B cell (primary cell): Measurements from ENCODE around the gene LAYN. TPM values are rescaled to one million over a fixed set of nuclear protein-coding genes. Genes with fewer than 3 reads are reported as not detected.

Experiments used
- ATAC-seq: fragments of 200-7000 bp; cut with Tn5 transposase; one replicate; pipeline ENCODE4 v1.10.0; 2021; ENCODE audit warnings: low read depth, mild to moderate bottlenecking, moderate number of reproducible peaks, moderate library complexity
- CTCF ChIA-PET: fragments of 350-600 bp; sonication (Branson Sonifier 250); formaldehyde crosslinking; loops from one replicate; lab custom pipeline; 2021; ENCODE audit warnings: antibody characterized with exemption, inconsistent platforms; lab: Charles Lee
- POLR2A ChIA-PET: fragments of 350-600 bp; sonication (Branson Sonifier 250); formaldehyde crosslinking; loops from one replicate; lab custom pipeline; 2021; ENCODE audit warnings: antibody characterized with exemption; lab: Charles Lee
- DNase-seq: peaks from one replicate; pipeline ENCODE4 v3.0.0; 2013
- H2AFZ ChIP-seq: 2 replicates; pipeline ENCODE4 v1.6.1; 2012; ENCODE audit warnings: mild to moderate bottlenecking, low read depth, low read length; ENCODE audit not compliant: insufficient read depth, poor library complexity, severe bottlenecking
- H3K27ac ChIP-seq, 2 donors: 1 replicate in 1 of 2; 2 replicates in 1 of 2; pipeline ENCODE4 v1.5.1; 2012 to 2013; ENCODE audit warnings: low read length in 2 of 2, mild to moderate bottlenecking in 2 of 2, moderate library complexity in 1 of 2
- H3K27me3 ChIP-seq, 4 experiments: fragments of 200-600 bp in 1 of 4; sonication (generic) in 1 of 4; replicated peaks in 1 of 4; 1 replicate in 2 of 4; 2 replicates in 2 of 4; pipeline versions ENCODE4 v1.6.1 to v1.7.0; 2013 to 2016; ENCODE audit warnings: low read length in 3 of 4, mild to moderate bottlenecking in 2 of 4, mixed read lengths in 1 of 4, moderate library complexity in 1 of 4; ENCODE audit not compliant: insufficient read depth in 4 of 4, control insufficient read depth in 3 of 4; ENCODE audit errors: control extremely low read depth in 1 of 4
- H3K36me3 ChIP-seq, 2 experiments: replicated peaks in 1 of 2; 1 replicate in 1 of 2; 2 replicates in 1 of 2; pipeline versions ENCODE4 v1.6.1 to v1.7.1; 2013; ENCODE audit warnings: low read length in 1 of 2; ENCODE audit not compliant: insufficient read depth in 2 of 2, control insufficient read depth in 1 of 2; ENCODE audit errors: control extremely low read depth in 1 of 2, extremely low read depth in 1 of 2
- H3K4me1 ChIP-seq, 2 donors: fragments of 200-600 bp in 1 of 2; sonication (generic) in 1 of 2; 1 replicate in 1 of 2; 2 replicates in 1 of 2; pipeline versions ENCODE4 v1.5.1 to v1.6.1; 2013 to 2017; ENCODE audit warnings: low read length in 2 of 2; ENCODE audit not compliant: control insufficient read depth in 2 of 2, insufficient read depth in 2 of 2
- H3K4me2 ChIP-seq: replicated peaks from 2 replicates; pipeline ENCODE3; 2012; ENCODE audit warnings: mild to moderate bottlenecking, low read depth, low read length; ENCODE audit not compliant: poor library complexity, severe bottlenecking
- H3K4me3 ChIP-seq, 5 experiments: fragments of 200-600 bp in 1 of 5; sonication (generic) in 1 of 5; 1 replicate in 3 of 5; 2 replicates in 2 of 5; pipeline versions ENCODE4 v1.5.1 to v1.7.0; 2011 to 2016; ENCODE audit warnings: low read length in 4 of 5, mild to moderate bottlenecking in 4 of 5, low read depth in 2 of 5, control low read depth in 1 of 5, moderate library complexity in 1 of 5; ENCODE audit not compliant: insufficient read depth in 1 of 5; ENCODE audit errors: control extremely low read depth in 1 of 5, extremely low read depth in 1 of 5
- H3K79me2 ChIP-seq: fragments of 200-600 bp; sonication (generic); one replicate; pipeline ENCODE4 v1.6.0; 2016; ENCODE audit warnings: low read length; ENCODE audit not compliant: control insufficient read depth, insufficient read depth
- H3K9ac ChIP-seq: fragments of 200-600 bp; sonication (generic); 2 replicates; pipeline ENCODE4 v1.6.1; 2017; ENCODE audit warnings: mild to moderate bottlenecking, low read length, moderate library complexity
- H3K9me3 ChIP-seq, 3 donors: one replicate each; pipeline versions ENCODE4 v1.6.1 to v1.7.1; 2013; ENCODE audit warnings: low read length in 2 of 3; ENCODE audit not compliant: control insufficient read depth in 2 of 3, insufficient read depth in 1 of 3; ENCODE audit errors: control extremely low read depth in 1 of 3
- H4K20me1 ChIP-seq: 2 replicates; pipeline ENCODE4 v1.6.0; 2012; ENCODE audit warnings: mild to moderate bottlenecking, low read length; ENCODE audit not compliant: insufficient read depth, control insufficient read depth, poor library complexity, severe bottlenecking
- H3K27ac Mint-ChIP-seq: one replicate; pipeline ENCODE4 v1.8.0; 2021; ENCODE audit warnings: mixed read lengths
- H3K27me3 Mint-ChIP-seq: one replicate; pipeline ENCODE4 v1.8.0; 2021; ENCODE audit warnings: mixed read lengths
- H3K4me1 Mint-ChIP-seq: one replicate; pipeline ENCODE4 v1.8.0; 2021; ENCODE audit warnings: mixed read lengths
- H3K4me3 Mint-ChIP-seq: one replicate; pipeline ENCODE4 v1.8.0; 2021; ENCODE audit warnings: mixed read lengths
- H3K9me3 Mint-ChIP-seq: one replicate; pipeline ENCODE4 v1.8.0; 2022; ENCODE audit warnings: mixed read lengths; ENCODE audit not compliant: insufficient read depth
- EZH2 ChIP-seq: IDR thresholded peaks from 2 replicates; pipeline ENCODE4 v1.6.1; 2012; ENCODE audit warnings: borderline replicate concordance, low read depth, mild to moderate bottlenecking, moderate library complexity, low read length; ENCODE audit not compliant: insufficient read depth, poor library complexity, severe bottlenecking
- WGBS: methylation state at CpG from one replicate; pipeline ENCODE4 v1.1.5; 2013; ENCODE audit warnings: missing lambda C conversion rate; ENCODE audit not compliant: insufficient coverage; 5-methylcytosine and 5-hydroxymethylcytosine counted together
- intact Hi-C: fragments of 100-400 bp; cut with micrococcal nuclease; formaldehyde crosslinking; loops from one replicate; pipeline ENCODE4 v1.10.0; 2022
- polyA plus RNA-seq: library from polyadenylated mRNA; depleted of rRNA; stranded (reverse); fragments of >200 nt; gene quantifications from 2 replicates; pipeline ENCODE4 v1.2.3, GENCODE V29; 2012
- total RNA-seq, 2 donors: library from RNA; stranded (reverse); fragments of 120-200 nt in 1 of 2; gene quantifications; 1 replicate in 1 of 2; 2 replicates in 1 of 2; pipeline versions ENCODE4 v1.2.3 to v1.2.4, GENCODE V29; 2013 to 2022
- TF ChIP-seq, protein P1 (sequence below): fragments of 200-600 bp; IDR thresholded peaks from one replicate; pipeline ENCODE4 v1.8.0; 2022; ENCODE audit warnings: antibody characterized with exemption, mild to moderate bottlenecking

LAYN gene
- total and polyA plus RNA-seq, 2 donors (not counting 1 experiment from before 2014, with no cell fraction given), result not detected

DNA sequence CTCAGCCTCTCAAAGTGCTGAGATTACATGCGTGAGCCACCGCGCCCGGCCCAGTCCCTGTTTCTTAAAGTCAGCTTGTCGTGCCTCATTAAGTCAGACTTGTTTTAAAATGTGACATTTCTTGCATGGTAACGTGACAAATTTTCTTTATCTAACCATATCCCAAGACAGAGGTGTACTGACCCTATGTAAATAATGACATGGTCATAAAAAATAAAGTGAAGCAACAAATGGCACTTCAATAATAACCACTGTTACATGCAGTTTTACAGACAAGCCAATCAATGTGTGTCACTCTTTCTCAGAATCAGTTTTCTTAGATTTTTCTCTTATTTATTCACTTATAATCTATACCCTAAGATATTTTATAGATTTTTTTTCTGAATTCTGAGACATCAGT, 35.2 kb downstream of the LAYN start:
- peaks cover 0 to 4% (median 0%) of the 10 kb centered on the region in 4 experiments for H3K27me3 ChIP-seq
- H4K20me1 ChIP-seq, result no peaks in the 10 kb centered on the region
- H3K9me3 Mint-ChIP-seq, result no peaks in the 10 kb centered on the region
- no peak overlapping the region for H3K27ac ChIP-seq
- 100% methylated on average over 5 of the region's 6 CpGs for WGBS
- no peaks in the 10 kb centered on the region for H3K79me2 ChIP-seq
- no peaks in the 10 kb centered on the region for H3K36me3 ChIP-seq
- no peaks in the 10 kb centered on the region for H3K4me1 ChIP-seq
- ATAC-seq, result no peak
- H3K9me3 ChIP-seq, result no peaks in the 10 kb centered on the region
- no peak for DNase-seq
- H2AFZ ChIP-seq, result no peak overlapping the region
- H3K27ac Mint-ChIP-seq, result no peak overlapping the region
- no peak overlapping the region for H3K9ac ChIP-seq
- H3K4me2 ChIP-seq, result no peak overlapping the region
- ChIA-PET CTCF (no interaction called here), POLR2A (no interaction called here)
- peaks cover 7% of the 10 kb centered on the region for H3K4me1 Mint-ChIP-seq
- no peak overlapping the region for H3K4me3 Mint-ChIP-seq
- H3K27me3 Mint-ChIP-seq, result peaks cover 13% of the 10 kb centered on the region
- TF ChIP-seq, protein P1, sequence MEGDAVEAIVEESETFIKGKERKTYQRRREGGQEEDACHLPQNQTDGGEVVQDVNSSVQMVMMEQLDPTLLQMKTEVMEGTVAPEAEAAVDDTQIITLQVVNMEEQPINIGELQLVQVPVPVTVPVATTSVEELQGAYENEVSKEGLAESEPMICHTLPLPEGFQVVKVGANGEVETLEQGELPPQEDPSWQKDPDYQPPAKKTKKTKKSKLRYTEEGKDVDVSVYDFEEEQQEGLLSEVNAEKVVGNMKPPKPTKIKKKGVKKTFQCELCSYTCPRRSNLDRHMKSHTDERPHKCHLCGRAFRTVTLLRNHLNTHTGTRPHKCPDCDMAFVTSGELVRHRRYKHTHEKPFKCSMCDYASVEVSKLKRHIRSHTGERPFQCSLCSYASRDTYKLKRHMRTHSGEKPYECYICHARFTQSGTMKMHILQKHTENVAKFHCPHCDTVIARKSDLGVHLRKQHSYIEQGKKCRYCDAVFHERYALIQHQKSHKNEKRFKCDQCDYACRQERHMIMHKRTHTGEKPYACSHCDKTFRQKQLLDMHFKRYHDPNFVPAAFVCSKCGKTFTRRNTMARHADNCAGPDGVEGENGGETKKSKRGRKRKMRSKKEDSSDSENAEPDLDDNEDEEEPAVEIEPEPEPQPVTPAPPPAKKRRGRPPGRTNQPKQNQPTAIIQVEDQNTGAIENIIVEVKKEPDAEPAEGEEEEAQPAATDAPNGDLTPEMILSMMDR, result no peak
- no peak for TF ChIP-seq EZH2
- intact Hi-C loops, result no loop called here
- no peak overlapping the region for H3K4me3 ChIP-seq

DNA sequence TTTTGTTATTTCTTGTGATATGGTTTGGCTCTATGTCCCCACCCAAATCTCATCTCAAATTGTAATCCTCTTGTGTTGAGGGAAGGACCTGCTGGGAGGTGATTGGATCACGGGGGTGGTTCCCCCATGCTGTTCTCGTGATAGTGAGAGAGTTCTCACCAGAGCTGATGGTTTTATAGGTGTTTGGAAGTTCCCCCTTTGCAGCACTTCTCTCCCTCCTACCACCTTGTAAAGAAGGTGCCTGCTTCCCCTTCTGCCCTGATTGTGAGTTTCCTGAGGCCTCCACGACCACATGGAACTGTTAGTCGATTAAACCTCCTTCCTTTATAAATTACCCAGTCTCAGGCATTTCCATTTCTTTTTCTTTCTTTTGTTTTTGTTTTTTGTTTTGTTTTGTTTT, 37.3 kb downstream of the LAYN start:
- no peak for ATAC-seq
- CTCF ChIA-PET, result no interaction called here
- WGBS, result no CpG with 5 or more reads among the region's 4 CpGs

More for the DNA sequence above, 37.3 kb downstream of the LAYN start:
- no peaks in the 10 kb centered on the region for H3K27me3 ChIP-seq
- H2AFZ ChIP-seq, result no peak overlapping the region
- Mint-ChIP-seq H3K4me3 (no peak overlapping the region), H3K27ac (no peak overlapping the region), H3K27me3 (no peaks in the 10 kb centered on the region), H3K4me1 (peaks cover 7% of the 10 kb centered on the region), H3K9me3 (no peaks in the 10 kb centered on the region)
- no peak overlapping the region for H3K27ac ChIP-seq
- POLR2A ChIA-PET, result no interaction called here
- intact Hi-C loops, result no loop called here
- H3K4me3 ChIP-seq, result no peak overlapping the region
- H3K9ac ChIP-seq, result no peak overlapping the region
- TF ChIP-seq EZH2, result no peak
- TF ChIP-seq, protein P1, result no peak
- no peak for DNase-seq
- no peaks in the 10 kb centered on the region for H3K36me3 ChIP-seq
- no peaks in the 10 kb centered on the region for H3K4me1 ChIP-seq
- H3K79me2 ChIP-seq, result no peaks in the 10 kb centered on the region
- no peaks in the 10 kb centered on the region for H3K9me3 ChIP-seq
- no peaks in the 10 kb centered on the region for H4K20me1 ChIP-seq
- no peak overlapping the region for H3K4me2 ChIP-seq
